ENCODE measurements around the gene AQP4.

AQP4 gene, protein sequence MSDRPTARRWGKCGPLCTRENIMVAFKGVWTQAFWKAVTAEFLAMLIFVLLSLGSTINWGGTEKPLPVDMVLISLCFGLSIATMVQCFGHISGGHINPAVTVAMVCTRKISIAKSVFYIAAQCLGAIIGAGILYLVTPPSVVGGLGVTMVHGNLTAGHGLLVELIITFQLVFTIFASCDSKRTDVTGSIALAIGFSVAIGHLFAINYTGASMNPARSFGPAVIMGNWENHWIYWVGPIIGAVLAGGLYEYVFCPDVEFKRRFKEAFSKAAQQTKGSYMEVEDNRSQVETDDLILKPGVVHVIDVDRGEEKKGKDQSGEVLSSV

DNA sequence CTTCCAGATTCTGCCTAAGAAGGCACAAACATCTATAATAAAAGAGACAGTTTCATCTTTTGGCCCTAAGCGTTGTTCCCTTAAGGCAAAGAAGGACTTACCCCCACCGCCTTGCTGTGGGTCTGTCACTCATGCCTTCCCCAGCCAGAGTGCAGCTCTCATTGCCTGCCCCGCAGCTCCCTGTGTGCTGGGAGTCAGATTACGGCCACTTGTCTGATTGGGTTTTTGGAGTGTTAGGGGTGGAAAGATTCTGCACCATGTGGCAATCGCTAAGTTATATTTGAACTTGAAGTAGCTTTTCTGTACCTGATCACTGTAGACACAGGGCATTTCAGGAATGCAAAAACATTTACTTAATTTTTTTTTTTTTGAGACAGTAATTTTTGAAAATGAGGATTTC, at the start of gene AQP4:
TSS of gene AQP4 (minus strand) at position 151 of the 400 bp plus-strand sequence. CDS start at position 133, 18 bp downstream.
- DNase-seq (ENCODE audit: low spot score), result no peak

DNA sequence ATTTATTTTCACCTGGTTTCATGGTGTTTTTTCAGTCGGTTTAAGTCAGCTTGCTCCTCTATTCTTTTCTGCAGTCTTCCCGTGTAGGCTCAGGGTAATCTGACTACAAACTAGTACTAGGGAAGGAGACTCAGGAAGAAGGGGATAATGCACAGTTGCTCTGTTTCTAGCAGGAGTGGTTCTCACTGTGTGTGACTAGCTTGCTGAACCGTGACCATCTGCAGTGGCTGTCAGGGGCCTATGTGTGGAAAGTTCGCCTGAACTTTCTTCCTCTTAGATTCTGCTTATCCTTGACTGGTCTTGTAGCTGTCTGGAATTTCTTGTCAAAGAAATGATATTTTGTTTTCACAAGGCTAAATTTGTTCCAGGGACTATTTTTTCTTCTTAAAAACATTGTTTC, 46.3 kb upstream of the AQP4 start:
- DNase-seq (ENCODE audit: low spot score), result no peak

DNA sequence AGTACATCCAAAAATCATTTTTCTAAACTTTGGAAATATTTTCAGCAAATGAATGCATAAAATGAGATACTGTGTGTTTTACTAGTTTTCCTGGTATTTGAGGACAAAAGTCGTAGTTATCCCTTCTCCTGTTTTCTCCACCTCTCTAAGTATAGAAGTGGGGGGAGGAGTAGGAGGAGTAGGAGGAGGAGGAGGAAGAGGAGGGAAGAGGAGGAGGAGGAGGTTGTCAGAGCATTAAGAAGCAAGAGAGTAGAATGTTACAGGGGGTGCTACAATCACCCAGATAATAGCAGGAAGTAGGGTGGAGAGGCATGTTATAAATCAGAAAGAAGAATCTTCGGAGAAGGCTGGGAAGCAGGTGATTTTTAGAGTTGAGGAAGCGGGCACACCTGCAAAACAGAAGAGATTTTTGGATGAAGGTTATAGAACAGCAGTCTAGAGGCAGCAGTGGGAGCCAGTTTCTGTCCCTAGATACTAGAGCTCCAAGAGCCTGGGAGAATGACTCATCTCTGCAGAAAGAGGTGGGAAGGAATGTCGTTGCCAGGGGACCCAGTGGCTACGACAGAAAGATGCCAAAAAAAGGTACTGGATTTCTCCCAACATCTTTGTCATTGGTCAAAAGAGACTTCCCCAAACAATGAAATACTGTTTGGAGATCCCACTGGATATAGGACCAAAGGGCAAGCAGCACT, 44.2 kb upstream of the AQP4 start:
- DNase-seq (ENCODE audit: low spot score), result no peak

DNA sequence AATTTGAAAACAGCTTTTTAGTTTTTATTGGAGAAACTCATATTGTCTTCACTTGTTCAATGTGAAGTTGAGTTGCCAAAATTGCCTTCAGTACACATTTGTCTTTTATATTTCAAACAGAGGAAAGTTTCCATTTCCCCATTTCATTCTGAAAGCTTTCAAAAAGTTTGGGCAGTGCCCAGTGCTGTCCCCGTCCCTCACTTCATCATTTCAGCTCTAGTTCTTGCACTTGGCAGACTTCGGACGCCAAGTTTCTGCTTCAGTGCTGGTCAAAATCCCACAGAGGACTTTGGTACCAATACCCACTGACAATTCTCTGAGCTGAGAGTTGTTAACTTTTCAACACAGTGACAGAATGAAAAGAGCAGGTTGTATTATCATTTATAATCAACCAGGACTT, 43.4 kb upstream of the AQP4 start:
- DNase-seq (ENCODE audit: low spot score), result no peak

DNA sequence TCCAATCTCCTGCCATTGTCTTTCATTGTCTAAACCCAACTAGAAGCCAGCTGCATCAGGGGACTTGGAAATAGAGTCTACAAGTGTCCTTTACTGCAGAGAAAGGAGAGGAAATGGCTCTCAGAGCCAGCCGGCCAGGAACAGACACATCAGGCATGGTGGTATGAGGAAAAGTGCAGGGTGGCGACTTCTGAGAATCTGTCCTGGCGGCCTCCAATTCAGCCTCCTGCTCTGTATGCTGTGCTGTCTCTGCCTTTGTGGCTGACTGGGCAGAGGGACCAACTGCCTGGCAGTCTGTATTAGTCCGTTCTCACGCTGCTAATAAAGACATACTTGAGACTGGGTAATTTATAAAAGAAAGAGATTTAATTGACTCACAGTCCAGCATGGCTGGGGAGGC, 36.8 kb upstream of the AQP4 start:
- no peak for DNase-seq (ENCODE audit: low spot score)

DNA sequence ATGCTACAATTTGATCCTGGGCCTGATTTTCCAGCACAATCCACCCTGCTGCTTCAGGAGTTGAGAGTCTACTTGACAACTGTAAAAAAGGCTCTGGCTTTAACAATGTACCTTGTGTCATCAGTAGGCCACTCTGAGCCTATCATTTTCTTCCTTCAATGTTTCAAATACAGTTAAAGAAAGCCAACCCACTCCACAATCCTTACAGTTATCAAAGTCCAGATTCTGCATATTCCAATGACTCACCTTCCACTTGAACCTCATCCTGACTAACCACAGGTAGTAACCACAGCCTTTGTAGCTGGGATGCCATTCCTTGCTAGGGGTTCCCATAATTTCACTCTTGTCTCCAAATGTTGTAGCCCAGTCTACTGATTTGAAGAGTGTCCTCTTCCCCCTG, 35.5 kb upstream of the AQP4 start:
- DNase-seq (ENCODE audit: low spot score), result no peak

DNA sequence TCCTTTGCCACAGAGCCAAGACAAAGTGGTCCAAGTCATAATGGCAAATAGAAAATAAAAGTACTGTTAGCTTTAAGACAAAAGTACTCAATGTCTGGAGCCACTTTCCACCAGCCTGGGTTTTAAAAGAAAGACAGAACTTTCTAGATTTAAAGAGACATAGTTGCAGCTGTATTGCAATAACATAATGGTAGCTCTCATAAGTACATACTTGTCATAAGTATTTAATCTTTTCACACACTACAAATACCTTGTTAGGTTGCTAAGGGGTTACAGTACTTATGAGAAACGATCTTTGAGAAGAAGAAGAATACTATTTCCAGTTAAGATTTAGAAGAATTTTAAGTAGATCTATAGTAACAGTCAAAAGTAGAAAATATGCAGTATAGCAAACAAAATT, 28.9 kb upstream of the AQP4 start:
- DNase-seq (ENCODE audit: low spot score), result no peak

DNA sequence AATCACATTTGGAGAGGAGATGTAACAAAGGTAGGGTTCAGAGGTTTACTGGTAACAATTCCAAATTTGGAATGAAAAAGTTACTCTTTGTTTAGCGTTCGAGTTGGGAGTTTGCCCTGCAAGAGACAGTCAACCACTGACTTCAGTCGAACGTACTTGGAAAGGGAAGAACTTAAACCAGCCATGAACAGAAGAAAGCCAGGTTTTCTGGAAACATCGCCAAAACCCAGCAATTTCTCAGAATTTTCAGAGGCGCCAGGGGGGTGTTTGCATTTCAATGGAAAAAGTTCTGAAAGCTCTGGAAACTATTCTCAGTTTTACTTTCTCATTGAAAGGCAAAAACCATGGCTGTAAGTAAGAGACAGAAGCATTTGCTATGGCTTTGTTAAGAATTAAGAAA, 28.5 kb upstream of the AQP4 start:
- no peak for DNase-seq (ENCODE audit: low spot score)

DNA sequence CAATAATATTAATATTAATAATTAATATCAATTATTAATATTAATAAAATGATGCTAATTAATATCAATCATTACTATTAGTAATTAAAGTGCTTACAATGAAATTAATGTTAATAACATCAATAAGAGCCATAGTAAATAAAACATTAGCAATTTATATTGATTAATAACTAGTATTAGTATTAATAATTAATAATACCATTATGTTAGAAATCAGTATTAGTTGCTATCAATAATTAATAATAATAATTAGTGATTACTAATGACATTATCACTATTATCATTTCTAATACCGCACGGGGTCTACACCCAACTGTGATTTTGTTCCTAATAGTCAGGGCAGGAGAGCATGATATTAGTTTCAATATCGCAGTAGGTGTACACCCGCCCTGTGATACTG, 22.8 kb upstream of the AQP4 start:
- no peak for DNase-seq (ENCODE audit: low spot score)

DNA sequence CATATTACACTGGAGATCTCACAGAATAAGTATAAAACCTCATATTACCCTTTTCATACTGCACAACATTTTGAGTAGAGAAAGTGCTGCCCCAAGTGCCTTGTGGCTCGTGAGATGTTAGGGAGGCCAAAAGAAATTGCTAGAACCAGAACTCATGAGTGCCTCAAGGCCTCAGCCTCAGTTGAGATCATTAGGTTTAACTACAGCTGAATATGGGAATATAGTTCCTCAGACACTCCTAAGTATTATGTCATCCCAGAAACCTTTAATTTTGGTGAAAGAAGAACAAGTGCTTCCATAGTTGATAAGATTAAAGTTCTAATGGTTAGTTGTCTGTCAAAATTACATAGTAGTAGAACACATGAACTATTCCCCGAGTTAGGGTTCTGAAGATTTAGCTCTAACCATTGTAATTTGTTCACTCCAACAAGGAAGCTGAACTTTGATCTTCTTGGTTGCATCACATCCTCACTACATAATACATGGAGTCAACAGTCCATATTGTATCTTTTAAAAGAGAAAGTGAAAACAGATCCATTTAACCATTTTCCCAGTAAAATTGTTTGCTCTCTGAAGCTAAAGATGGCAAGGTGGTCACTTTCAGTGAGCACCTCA, 9.6 kb upstream of the AQP4 start:
- no peak for DNase-seq (ENCODE audit: low spot score)

DNA sequence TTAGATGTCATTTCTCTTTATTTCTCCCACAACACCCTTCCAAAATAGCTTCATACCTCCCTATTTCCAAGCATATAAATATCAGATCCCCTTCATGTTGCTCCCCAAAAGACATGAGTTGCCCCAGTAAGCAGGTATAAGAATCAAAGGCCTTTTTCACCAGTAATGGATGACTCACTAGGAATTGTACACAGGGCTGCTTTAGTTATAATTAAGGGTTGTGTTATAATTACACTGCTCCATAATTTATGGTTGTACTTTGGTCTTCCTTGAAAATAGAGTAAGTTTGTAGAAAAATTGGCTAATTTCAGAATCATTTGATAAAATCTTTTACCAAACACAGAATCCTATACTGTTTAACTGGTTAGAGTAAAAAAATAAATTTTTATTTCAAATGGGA, 8.8 kb upstream of the AQP4 start:
- DNase-seq (ENCODE audit: low spot score), result no peak

DNA sequence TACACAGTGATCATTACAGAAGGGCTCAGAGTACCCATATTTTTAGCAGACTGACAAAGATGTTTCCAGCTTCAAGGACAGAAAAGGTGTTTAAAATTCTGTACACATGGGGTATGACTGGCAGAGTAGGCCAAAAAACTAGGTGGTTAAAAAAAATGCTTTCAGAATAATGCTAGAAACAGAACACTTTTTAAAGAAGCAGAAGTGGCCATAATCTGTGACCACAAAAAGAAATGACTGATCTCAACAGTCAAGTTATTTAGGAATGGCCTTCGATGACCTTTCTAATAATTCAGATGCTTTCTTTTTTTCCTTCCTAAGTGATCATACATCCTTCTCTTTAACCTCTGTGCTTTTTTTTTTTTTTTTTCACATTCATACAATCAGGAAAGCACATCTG, 4.1 kb upstream of the AQP4 start:
- DNase-seq (ENCODE audit: low spot score), result no peak

DNA sequence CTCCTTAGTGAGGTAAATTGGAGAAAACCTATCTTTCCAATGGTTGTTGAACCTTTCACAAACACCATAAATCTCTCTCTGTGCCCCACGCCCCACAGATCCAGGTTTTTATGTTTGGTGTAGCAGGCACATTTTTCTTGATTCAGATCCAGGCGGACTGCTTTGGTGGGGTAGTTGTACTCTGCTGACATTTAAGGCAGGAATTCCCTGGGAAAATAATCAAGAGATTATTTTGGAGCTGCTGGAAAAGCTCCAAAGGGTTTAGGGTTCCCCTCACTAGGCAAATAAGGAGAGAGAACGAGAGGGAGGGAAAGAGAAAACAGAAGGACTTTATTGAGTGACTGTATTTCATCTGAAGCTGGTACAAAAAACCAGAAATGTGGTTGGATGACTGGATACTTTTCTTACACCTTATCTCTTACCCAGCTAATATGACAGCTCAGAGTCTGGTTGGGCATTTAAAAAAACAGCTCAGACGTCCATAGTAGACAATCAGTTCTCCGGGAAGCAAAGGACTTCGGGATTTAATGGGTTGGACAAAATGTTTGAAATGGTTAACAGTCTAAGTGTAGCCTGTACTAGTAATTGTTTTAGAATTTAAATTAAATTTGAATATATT, 3.6 kb upstream of the AQP4 start:
- no peak for DNase-seq (ENCODE audit: low spot score)

DNA sequence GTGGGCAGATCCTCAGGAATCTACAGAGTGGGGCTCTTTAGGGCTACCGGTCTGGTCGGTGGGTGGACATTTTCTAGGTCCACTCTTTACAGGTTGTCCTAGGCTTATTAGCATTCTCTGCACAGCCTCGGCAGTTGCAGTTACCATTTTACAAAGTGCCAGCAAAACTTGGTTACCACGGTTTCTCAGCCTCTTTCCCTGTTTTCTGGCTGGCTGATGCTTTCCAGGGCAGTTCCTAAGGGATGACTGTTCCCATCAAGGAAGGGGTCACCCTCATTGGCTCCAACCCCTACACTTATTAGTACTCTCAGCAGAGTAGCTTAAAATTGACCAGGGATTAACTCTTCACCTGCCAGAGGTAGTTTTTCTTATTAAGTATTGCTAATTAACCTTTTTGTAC, 2.0 kb upstream of the AQP4 start:
- DNase-seq (ENCODE audit: low spot score), result no peak

DNA sequence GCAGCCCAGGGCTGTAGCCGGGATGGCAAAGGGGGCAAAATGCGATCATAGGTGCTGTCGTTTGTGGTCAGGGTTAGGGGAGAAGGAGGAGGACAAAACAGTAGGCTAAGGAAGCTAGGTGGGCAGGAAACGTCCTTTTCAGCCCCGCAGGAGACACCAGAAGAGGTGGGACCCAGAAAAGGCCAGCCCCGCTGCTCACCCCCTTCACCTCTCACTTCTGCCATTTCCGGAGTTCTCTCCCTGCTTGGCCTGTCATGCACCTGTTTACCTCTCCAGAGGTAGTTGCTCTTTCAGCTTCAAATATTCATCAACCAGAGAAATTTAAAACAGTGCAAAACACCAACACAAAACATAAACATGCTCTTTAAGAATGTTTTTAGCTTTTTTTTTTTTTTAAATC, 849 bp downstream of the AQP4 start:
- DNase-seq (ENCODE audit: low spot score), result no peak

DNA sequence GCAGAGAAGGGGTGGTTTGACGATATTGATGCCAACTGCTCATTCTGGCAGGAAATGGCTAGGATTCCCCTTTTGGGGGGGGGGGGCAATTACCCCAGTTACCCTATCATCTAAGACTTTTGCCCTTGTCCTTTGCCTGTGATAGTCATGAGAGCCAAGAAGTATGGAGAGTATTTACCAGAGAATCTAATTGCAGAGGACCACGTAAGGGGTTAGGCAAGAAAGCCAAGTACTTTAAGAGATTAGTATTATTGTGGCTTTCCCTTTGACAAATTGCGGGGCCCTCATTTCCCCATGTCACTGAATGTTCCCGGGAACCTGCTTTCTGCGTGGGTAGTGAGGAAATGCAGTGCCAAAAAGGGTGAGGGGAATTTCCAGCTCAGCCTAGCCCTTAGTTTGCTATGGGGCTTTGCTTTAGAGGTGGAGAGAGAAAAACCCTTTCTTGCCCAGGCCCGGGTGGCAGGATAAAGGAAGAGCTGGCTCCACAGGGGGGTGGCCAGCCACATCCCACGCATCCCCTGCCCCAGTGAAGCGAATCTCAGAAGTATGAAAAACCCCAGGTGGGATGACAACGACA, 1.5 kb downstream of the AQP4 start:
- DNase-seq (ENCODE audit: low spot score), result no peak

DNA sequence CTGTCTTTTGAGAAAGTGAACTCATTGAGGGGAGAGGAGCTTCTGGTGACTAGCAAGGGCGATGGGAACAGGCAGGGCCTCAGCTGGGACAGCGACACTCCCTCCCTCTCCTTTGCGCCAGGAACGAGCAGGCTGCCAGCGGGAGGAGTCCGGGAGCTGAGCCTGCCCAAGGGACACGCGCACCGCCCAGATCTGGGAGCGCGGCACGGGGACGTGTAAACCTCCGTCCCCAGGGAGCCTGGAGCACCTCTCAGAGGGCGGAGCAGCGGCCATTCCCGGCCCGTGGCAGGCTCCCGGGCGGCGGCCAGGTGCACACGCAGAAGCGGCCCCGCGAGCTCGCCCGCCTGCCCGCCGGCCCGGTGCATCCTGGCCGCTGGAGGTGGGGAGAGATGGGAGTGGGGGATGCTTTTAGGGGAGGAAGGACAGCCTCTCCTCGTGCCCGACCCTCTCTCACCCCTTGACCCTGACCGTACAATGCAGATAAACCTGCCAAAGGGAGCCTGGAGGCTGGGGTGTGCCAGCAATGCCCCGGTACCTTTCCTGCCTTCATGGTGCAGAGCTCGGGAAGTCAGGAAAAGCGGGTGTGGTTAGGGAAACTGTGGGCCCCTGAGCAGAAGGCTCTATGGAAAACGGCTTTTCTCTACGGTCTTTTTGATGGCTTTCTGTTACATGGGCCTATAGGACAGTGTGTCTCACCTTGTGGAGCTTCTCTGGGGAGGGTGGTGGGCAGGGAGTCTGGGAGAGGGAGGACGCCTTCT, 2.2 kb downstream of the AQP4 start:
- peak; percentile 22 for DNase-seq (ENCODE audit: low spot score)

DNA sequence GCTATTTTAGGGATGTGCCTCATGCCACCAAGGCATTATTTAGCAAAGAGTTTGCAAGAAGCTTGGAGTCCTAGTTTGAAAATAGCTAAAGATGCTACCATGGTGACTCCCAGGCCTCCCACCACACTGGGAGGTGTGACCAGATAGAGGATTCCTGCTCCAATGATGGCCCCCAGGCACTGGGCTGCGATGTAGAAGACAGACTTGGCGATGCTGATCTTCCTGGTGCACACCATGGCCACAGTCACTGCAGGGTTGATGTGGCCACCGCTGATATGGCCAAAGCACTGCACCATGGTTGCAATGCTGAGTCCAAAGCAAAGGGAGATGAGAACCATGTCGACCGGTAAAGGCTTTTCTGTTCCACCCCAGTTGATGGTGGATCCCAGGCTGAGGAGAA, 3.4 kb downstream of the AQP4 start:
- no peak for DNase-seq (ENCODE audit: low spot score)

DNA sequence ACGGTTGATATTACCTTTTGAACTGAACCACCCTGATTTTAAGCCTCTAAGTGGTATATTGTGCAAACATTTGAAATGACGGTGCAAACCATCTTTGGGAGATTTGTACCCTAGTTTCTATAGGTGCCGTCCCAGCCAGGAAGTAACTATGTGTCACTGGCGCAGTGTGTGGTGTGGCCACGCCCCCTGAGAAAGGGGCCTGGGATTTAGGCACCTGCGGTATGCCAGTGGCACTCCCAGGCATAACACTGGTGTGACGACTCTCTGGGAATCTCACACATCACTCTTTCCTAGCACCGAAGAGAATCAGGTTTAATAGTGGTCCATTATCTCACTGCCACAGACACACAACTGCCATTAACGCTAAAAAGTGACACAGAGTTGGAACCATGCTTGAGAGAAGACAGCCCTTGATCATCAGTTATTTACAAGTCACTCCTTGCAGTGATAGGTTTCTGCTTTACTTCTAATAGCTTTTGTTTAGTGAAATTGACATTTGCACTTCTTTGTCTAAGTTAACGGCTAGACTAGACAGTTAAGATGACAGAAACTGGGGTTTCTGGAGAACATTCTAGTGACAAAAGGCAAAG, 11.1 kb downstream of the AQP4 start:
- DNase-seq (ENCODE audit: low spot score), result no peak

DNA sequence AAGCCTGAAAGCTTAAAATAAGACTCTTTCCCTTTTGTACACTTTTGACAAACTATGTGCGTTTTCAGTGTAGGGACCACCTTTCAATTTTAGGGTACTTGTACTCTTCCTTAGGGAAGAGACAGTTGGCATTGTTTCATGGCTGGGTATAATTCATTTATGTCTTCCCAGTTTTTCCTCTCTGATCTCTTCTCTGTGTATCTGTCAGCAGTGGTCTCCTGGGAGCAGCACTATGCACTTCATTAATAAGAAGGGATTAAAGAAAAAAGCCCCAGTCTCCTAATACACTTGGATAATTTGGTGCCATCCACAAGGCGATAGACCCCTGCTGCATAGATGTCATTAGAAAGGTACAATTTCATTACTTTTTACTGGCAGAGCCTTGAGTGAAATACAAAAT, 12.1 kb downstream of the AQP4 start:
- DNase-seq (ENCODE audit: low spot score), result no peak

DNA sequence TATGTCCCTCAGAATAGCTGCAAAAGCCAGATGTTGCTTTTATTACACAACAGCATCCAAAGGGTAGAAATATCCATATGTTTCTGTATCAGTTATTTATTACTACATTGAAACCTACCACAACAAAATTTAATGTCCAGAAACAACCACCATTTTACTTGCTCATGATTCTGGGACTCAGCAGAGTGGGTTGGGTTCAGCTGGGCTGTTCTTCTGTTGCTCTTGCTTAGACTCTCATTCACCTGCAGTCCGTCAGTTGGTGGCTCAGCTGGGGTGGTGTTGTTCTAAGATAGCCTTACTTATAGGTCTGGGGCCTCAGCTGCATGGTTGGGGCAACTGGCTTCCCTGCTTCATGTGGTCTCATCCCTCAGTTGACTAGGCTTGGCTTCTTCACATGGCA, 21.7 kb downstream of the AQP4 start:
- no peak for DNase-seq (ENCODE audit: low spot score)

DNA sequence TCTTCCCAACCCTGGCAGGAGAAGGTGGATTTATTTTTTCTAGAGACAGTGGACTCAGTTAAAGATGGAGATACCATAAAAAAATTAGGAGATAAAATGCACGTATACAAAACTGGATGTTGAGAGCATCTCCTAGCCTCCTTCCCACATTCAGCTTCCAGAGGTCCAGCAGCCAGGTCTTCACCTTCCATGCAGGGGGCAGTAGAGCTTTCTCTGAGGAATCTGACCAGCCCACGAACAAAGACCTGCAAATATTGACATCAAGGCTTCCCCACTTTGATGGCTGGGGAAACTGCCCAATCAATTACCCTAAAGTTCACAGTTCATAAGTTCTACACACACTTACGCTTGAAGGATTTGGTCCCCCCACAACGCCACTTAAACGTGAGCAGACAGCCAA, 24.5 kb downstream of the AQP4 start:
- no peak for DNase-seq (ENCODE audit: low spot score)
